H9 (cell line): Measurements from ENCODE around the gene ZRANB1. TPM values are rescaled to one million over a fixed set of nuclear protein-coding genes. Genes with fewer than 3 reads are reported as not detected.

ENCODE experiments used
- DNase-seq: peaks from one replicate; pipeline ENCODE4 v3.0.0-alpha.2; 2017
- H2AFZ ChIP-seq: one replicate; pipeline ENCODE4 v1.6.1; 2013; ENCODE audit warnings: mild to moderate bottlenecking, low read length, control low read depth, moderate library complexity
- H2AK5ac ChIP-seq: 2 replicates; pipeline ENCODE4 v1.6.1; 2013; ENCODE audit warnings: low read length, control low read depth, mixed read lengths; ENCODE audit not compliant: insufficient read length
- H2BK120ac ChIP-seq: one replicate; pipeline ENCODE4 v1.6.1; 2013; ENCODE audit warnings: low read depth, mild to moderate bottlenecking, low read length, control low read depth, inconsistent platforms; ENCODE audit not compliant: poor library complexity, severe bottlenecking
- H2BK12ac ChIP-seq: 2 replicates; pipeline ENCODE4 v1.6.1; 2013; ENCODE audit warnings: low read length, control low read depth, mixed read lengths, low read depth; ENCODE audit not compliant: insufficient read length
- H2BK15ac ChIP-seq: 2 replicates; pipeline ENCODE4 v1.6.1; 2013; ENCODE audit warnings: low read depth, low read length, control low read depth
- H2BK20ac ChIP-seq: one replicate; pipeline ENCODE4 v1.6.1; 2013; ENCODE audit warnings: low read depth, mild to moderate bottlenecking, low read length, control low read depth, inconsistent platforms; ENCODE audit not compliant: poor library complexity, severe bottlenecking
- H2BK5ac ChIP-seq: 2 replicates; pipeline ENCODE4 v1.6.1; 2013; ENCODE audit warnings: low read length, control low read depth, mixed read lengths; ENCODE audit not compliant: insufficient read length
- H3K14ac ChIP-seq: 2 replicates; pipeline ENCODE4 v1.6.1; 2013; ENCODE audit warnings: low read length, control low read depth; ENCODE audit not compliant: insufficient read depth
- H3K18ac ChIP-seq: 2 replicates; pipeline ENCODE4 v1.6.1; 2013; ENCODE audit warnings: low read depth, mild to moderate bottlenecking, mixed read lengths, low read length, control low read depth; ENCODE audit not compliant: insufficient read length
- H3K23ac ChIP-seq: 2 replicates; pipeline ENCODE4 v1.6.1; 2013; ENCODE audit warnings: low read length, control low read depth, mixed read lengths, low read depth; ENCODE audit not compliant: insufficient read length
- H3K23me2 ChIP-seq: 2 replicates; pipeline ENCODE4 v1.6.1; 2013; ENCODE audit warnings: low read depth, mild to moderate bottlenecking, mixed read lengths, low read length, control low read depth; ENCODE audit not compliant: insufficient read length, poor library complexity, severe bottlenecking
- H3K27ac ChIP-seq: 2 replicates; pipeline ENCODE4 v1.5.1; 2013; ENCODE audit warnings: low read length, control low read depth, mixed read lengths, low read depth; ENCODE audit not compliant: insufficient read length
- H3K27me3 ChIP-seq: 2 replicates; pipeline ENCODE4 v1.6.1; 2013; ENCODE audit warnings: low read length, control low read depth, inconsistent platforms; ENCODE audit not compliant: insufficient read depth
- H3K4ac ChIP-seq: 2 replicates; pipeline ENCODE4 v1.6.1; 2013; ENCODE audit warnings: low read depth, mild to moderate bottlenecking, control low read depth, inconsistent platforms, low read length, moderate library complexity
- H3K4me1 ChIP-seq: 2 replicates; pipeline ENCODE4 v1.6.1; 2013; ENCODE audit warnings: low read length, control low read depth, inconsistent platforms; ENCODE audit not compliant: insufficient read depth
- H3K4me2 ChIP-seq: 2 replicates; pipeline ENCODE4 v1.6.1; 2013; ENCODE audit warnings: low read length, control low read depth, mixed read lengths; ENCODE audit not compliant: insufficient read length, insufficient read depth
- H3K56ac ChIP-seq: 2 replicates; pipeline ENCODE4 v1.6.1; 2013; ENCODE audit warnings: low read depth, mild to moderate bottlenecking, mixed read lengths, low read length, control low read depth; ENCODE audit not compliant: insufficient read length
- H3K79me1 ChIP-seq: 2 replicates; pipeline ENCODE4 v1.6.1; 2013; ENCODE audit warnings: low read depth, mild to moderate bottlenecking, moderate library complexity, low read length, control low read depth, inconsistent platforms; ENCODE audit not compliant: insufficient read depth, poor library complexity, severe bottlenecking
- H3K79me2 ChIP-seq: 2 replicates; pipeline ENCODE4 v1.6.1; 2013; ENCODE audit warnings: low read length, control low read depth, inconsistent platforms; ENCODE audit not compliant: insufficient read depth
- H3K9ac ChIP-seq: 2 replicates; pipeline ENCODE4 v1.6.1; 2013; ENCODE audit warnings: low read length, control low read depth, mixed read lengths; ENCODE audit not compliant: insufficient read length; ENCODE audit errors: extremely low read depth
- H3K9me3 ChIP-seq: one replicate; pipeline ENCODE4 v1.6.1; 2013; ENCODE audit warnings: low read depth, low read length, inconsistent platforms; ENCODE audit not compliant: control insufficient read depth
- H3T11ph ChIP-seq: one replicate; pipeline ENCODE4 v1.6.1; 2013; ENCODE audit warnings: mild to moderate bottlenecking, low read length, control low read depth, inconsistent platforms
- H4K20me1 ChIP-seq: one replicate; pipeline ENCODE4 v1.6.1; 2013; ENCODE audit not compliant: control insufficient read depth, insufficient read length, insufficient read depth
- H4K5ac ChIP-seq: 2 replicates; pipeline ENCODE4 v1.6.1; 2013; ENCODE audit warnings: low read depth, mild to moderate bottlenecking, mixed read lengths, low read length, control low read depth; ENCODE audit not compliant: insufficient read length
- H4K8ac ChIP-seq: replicated peaks from 2 replicates; pipeline ENCODE4 v1.6.1; 2013; ENCODE audit warnings: low read length, control low read depth, mixed read lengths, low read depth; ENCODE audit not compliant: insufficient read length
- H4K91ac ChIP-seq: 2 replicates; pipeline ENCODE4 v1.6.1; 2013; ENCODE audit warnings: low read depth, mild to moderate bottlenecking, moderate library complexity, mixed read lengths, low read length, control low read depth; ENCODE audit not compliant: insufficient read length
- H3K27ac Mint-ChIP-seq, 3 experiments: 2 replicates in 2 of 3; 3 replicates in 1 of 3; pipeline ENCODE4 v1.8.0; 2020 to 2021; ENCODE audit warnings: mixed read lengths in 3 of 3, mild to moderate bottlenecking in 1 of 3, moderate library complexity in 1 of 3
- H3K27me3 Mint-ChIP-seq: 2 replicates; pipeline ENCODE4 v1.8.0; 2021; ENCODE audit warnings: low read depth, mild to moderate bottlenecking, moderate library complexity, mixed read lengths
- H3K36me3 Mint-ChIP-seq, 3 experiments: 2 replicates in 2 of 3; 3 replicates in 1 of 3; pipeline ENCODE4 v1.8.0; 2020 to 2021; ENCODE audit warnings: low read depth in 3 of 3, mixed read lengths in 3 of 3; ENCODE audit not compliant: insufficient read depth in 1 of 3
- H3K4me1 Mint-ChIP-seq, 2 experiments: 2 replicates each; pipeline ENCODE4 v1.8.0; 2020; ENCODE audit warnings: mixed read lengths in 2 of 2
- H3K4me3 Mint-ChIP-seq, 2 experiments: 2 replicates in 1 of 2; 3 replicates in 1 of 2; pipeline ENCODE4 v1.8.0; 2020 to 2021; ENCODE audit warnings: mild to moderate bottlenecking in 2 of 2, mixed read lengths in 2 of 2, moderate library complexity in 1 of 2
- H3K9me3 Mint-ChIP-seq, 2 experiments: 2 replicates in 1 of 2; 3 replicates in 1 of 2; pipeline ENCODE4 v1.8.0; 2020; ENCODE audit warnings: mild to moderate bottlenecking in 2 of 2, mixed read lengths in 2 of 2, moderate library complexity in 1 of 2
- CTCF ChIP-seq: fragments of 200-600 bp; sonication (generic); conservative IDR thresholded peaks from 3 replicates; pipeline ENCODE4 v1.8.0; 2021; ENCODE audit warnings: antibody characterized with exemption, mild to moderate bottlenecking
- WGBS: extraction: QIAGEN DNeasy Blood & Tissue Kit; methylation state at CpG from one replicate; pipeline ENCODE4 v1.1.7; 2013; ENCODE audit warnings: missing lambda C conversion rate, low lambda C conversion rate, mixed read lengths; ENCODE audit not compliant: insufficient read length; ENCODE audit errors: extremely low coverage; 5-methylcytosine and 5-hydroxymethylcytosine counted together
- total RNA-seq: library from RNA; stranded (reverse); gene quantifications from 2 replicates; pipeline ENCODE4 v1.2.1, GENCODE V29; 2021

The ZRANB1 gene
- total RNA-seq, 1 experiment from 2014 or later, result 17.4 TPM

GRCh38 chr10:124996127-124996853 is 54.4 kb downstream of the ZRANB1 start:
- Histone ChIP-seq H2BK5ac (no peak overlapping the region), H2AFZ (no peak overlapping the region), H3K4ac (no peak overlapping the region), H4K91ac (no peak overlapping the region), H4K20me1 (no peaks in the 10 kb centered on the region), H3K79me2 (no peaks in the 10 kb centered on the region), H3K56ac (no peak overlapping the region), H2BK15ac (no peak overlapping the region), H3K9me3 (no peaks in the 10 kb centered on the region), H4K5ac (no peak overlapping the region), H3K9ac (no peak overlapping the region), H3K4me2 (no peak overlapping the region), H3K27ac (no peak overlapping the region), H2BK20ac (no peak overlapping the region), H3K14ac (no peak overlapping the region; the same call in 1 of the 2 replicates), H3K27me3 (no peaks in the 10 kb centered on the region), H2AK5ac (no peak overlapping the region), H2BK12ac (no peak overlapping the region), H3K23me2 (no peaks in the 10 kb centered on the region), H3K4me1 (no peaks in the 10 kb centered on the region), H3K79me1 (peaks cover 3% of the 10 kb centered on the region), H3K23ac (no peak overlapping the region), H3T11ph (no peak overlapping the region), H4K8ac (no peak overlapping the region), H3K18ac (no peak overlapping the region), H2BK120ac (no peak overlapping the region)
- H3K9me3 Mint-ChIP-seq, result no peaks in the 10 kb centered on the region
- no CpG with 5 or more reads among the region's 24 CpGs for WGBS
- H3K27me3 Mint-ChIP-seq, result peaks cover 4% of the 10 kb centered on the region; the same call in 1 of the 2 replicates
- no peaks in the 10 kb centered on the region for H3K4me1 Mint-ChIP-seq
- TF ChIP-seq CTCF, result no peak
- peaks cover 65 to 100% (median 94%) of the 10 kb centered on the region in 3 experiments for H3K36me3 Mint-ChIP-seq
- DNase-seq, result no peak
- H3K4me3 Mint-ChIP-seq, result no peak overlapping the region
- H3K27ac Mint-ChIP-seq, result peak overlapping the region in 1 of 3 experiments; percentile 87; a peak in 2 of 7 replicates
